ENCODE data around the gene GIPC1.

Gene GIPC1

GRCh38 chr19:14494411-14494810 is 1.5 kb downstream of the GIPC1 start:
- H3K27ac ChIP-seq = peak overlapping the region; percentile 87
- ChIA-PET CTCF (interaction anchor here (1.9 kb wide), 1 partner anchor 11 kb away, joined by 9 read pairs; no protein-coding TSS in a partner anchor), POLR2A (ENCODE audit: low non-redundant PET) (interaction anchor here (0.9 kb wide), 1 partner anchor 24 kb away, joined by 8 read pairs; the partner anchor contains the start of gene DNAJB1)
- DNase-seq (ENCODE audit: low spot score) = no peak
- TF ChIP-seq, protein P1, sequence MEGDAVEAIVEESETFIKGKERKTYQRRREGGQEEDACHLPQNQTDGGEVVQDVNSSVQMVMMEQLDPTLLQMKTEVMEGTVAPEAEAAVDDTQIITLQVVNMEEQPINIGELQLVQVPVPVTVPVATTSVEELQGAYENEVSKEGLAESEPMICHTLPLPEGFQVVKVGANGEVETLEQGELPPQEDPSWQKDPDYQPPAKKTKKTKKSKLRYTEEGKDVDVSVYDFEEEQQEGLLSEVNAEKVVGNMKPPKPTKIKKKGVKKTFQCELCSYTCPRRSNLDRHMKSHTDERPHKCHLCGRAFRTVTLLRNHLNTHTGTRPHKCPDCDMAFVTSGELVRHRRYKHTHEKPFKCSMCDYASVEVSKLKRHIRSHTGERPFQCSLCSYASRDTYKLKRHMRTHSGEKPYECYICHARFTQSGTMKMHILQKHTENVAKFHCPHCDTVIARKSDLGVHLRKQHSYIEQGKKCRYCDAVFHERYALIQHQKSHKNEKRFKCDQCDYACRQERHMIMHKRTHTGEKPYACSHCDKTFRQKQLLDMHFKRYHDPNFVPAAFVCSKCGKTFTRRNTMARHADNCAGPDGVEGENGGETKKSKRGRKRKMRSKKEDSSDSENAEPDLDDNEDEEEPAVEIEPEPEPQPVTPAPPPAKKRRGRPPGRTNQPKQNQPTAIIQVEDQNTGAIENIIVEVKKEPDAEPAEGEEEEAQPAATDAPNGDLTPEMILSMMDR (conservative IDR thresholded peaks at IDR 0.05; ENCODE audit: low read depth) = no peak

- TF ChIP-seq, protein P1 (conservative IDR thresholded peaks at IDR 0.05; ENCODE audit: low read depth) = no peak
- H3K27ac ChIP-seq = peak overlapping the region; percentile 87
- no peak for DNase-seq (ENCODE audit: low spot score)
- CTCF ChIA-PET = interaction anchor here (0.6 to 1.4 kb wide), 2 partner anchors 12 to 69 kb away, joined by 3 to 5 read pairs; no protein-coding TSS in a partner anchor
- POLR2A ChIA-PET (ENCODE audit: low non-redundant PET) = no interaction called here
Observed at GRCh38 chr19:14492756-14493337, 3.1 kb downstream of the GIPC1 start.

DNA sequence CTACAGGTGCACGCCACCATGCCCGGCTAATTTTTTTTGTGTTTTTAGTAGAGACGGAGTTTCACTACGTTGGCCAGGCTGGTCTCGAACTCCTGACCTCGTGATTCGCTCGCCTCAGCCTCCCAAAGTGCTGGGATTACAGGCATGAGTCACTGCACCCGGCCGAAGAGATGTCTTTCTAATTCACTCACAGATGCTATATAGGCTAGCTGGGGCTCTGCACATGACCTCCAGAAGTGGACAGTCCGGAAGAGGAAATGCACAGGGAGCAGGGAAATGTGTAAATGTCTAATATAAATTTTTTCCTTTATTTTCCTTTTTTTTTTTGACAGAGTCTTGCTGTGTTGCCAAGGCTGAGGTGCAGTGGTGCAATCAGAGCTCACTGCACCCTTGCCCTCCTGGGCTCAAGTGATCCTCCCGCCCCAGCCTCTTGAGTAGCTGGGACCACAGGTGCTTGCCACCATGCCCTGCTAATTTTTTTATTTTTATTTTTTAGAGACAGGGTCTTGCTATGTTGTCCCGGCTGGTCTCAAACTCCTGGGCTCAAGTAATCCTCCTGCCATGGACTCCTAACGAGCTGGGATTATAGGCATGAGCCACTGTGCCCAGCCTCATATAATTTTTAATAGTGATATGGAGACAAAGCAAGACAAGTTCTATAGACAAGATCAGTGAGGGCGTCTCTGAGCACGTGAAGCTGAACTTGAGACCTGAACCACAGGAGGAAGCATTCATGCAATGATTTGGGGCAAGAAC is 8.4 kb downstream of the GIPC1 start:
- H3K27ac ChIP-seq = peak overlapping the region; percentile 29
- TF ChIP-seq, protein P1 (conservative IDR thresholded peaks at IDR 0.05; ENCODE audit: low read depth) = no peak
- ChIA-PET POLR2A (ENCODE audit: low non-redundant PET) (no interaction called here), CTCF (no interaction called here)
- no peak for DNase-seq (ENCODE audit: low spot score)

DNA sequence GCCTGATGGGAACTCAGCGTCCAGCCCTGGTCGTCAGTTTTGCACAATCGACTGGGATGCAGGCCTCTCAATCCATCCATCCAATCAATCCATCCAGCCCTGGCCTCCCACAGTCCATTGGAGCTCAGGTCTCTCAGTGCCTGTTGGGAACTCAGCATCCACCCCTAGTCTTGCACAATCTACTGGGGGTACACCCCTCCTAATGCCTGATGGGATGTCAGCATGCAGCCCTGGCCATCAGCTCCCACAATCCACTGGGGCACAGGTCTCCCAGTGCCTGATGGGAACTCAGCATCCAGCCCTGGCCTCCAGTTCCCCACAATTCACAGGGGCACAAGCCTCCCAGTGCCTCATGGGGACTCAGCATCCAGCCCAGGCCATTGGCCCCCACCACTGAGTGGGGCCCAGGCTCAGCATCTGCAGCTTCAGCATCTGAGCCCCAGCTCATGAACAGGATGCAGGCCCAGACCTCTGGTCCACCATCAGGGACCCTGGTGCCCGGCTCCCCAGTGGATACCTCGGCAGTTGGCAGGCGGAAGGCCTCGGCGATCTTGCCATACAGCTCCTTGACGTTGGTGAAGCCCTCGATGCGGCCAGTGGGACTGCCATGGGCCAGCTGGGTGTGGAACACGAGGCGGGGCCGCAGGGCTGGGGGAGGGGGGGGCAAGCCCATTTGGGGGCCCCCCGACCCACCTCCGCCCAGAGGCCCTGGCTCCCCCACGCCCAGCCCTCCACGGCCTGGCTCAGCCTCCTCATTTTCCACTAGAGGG is 13.6 kb downstream of the GIPC1 start:
- TF ChIP-seq, protein P1 (conservative IDR thresholded peaks at IDR 0.05; ENCODE audit: low read depth) = no peak
- CTCF ChIA-PET = interaction anchor here (0.6 to 1.3 kb wide), 2 partner anchors 10 to 978 kb away, joined by 3 to 4 read pairs; no protein-coding TSS in a partner anchor
- POLR2A ChIA-PET (ENCODE audit: low non-redundant PET) = interaction anchor here (0.8 kb wide), 1 partner anchor 15 kb away, joined by 3 read pairs; no protein-coding TSS in a partner anchor
- DNase-seq (ENCODE audit: low spot score) = no peak
- peak overlapping the region; percentile 53 for H3K27ac ChIP-seq

- TF ChIP-seq, protein P1 (conservative IDR thresholded peaks at IDR 0.05; ENCODE audit: low read depth) = no peak
- CTCF ChIA-PET = interaction anchor here (0.6 to 1.7 kb wide), 11 partner anchors 12 to 431 kb away, joined by 3 to 5 read pairs (median 3); partner anchors contain the start of gene DNAJB1
- POLR2A ChIA-PET (ENCODE audit: low non-redundant PET) = no interaction called here
- no peak for DNase-seq (ENCODE audit: low spot score)
- peak overlapping the region; percentile 53 for H3K27ac ChIP-seq
Observed at GRCh38 chr19:14480700-14481079, 15.2 kb downstream of the GIPC1 start.

All from RWPE1 (cell line).